ENCODE data around the gene AGBL5.
A peak's percentile ranks its signal among the peaks of the same experiment; 100 is the strongest.

Gene AGBL5

DNA sequence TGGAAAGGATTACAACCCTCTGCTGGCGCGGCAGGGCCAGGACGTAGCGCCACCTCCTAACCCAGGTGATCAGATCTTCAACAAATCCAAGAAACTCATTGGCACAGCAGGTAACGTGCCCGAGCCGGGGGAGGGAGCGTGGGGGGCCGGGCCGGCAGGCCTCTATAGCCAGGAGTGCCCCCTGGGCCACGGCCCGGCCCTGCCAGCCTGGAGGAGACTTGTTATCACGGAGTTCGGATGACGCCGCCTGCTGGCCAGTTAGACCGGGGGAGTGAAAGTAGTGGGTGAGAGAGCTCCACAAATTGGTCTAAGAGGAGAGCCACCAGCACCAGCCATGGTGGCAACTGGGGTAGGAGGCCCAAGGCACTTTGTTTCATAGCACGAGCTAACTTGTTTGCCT, 27.3 kb upstream of the AGBL5 start:
- DNase-seq, result no peak

DNA sequence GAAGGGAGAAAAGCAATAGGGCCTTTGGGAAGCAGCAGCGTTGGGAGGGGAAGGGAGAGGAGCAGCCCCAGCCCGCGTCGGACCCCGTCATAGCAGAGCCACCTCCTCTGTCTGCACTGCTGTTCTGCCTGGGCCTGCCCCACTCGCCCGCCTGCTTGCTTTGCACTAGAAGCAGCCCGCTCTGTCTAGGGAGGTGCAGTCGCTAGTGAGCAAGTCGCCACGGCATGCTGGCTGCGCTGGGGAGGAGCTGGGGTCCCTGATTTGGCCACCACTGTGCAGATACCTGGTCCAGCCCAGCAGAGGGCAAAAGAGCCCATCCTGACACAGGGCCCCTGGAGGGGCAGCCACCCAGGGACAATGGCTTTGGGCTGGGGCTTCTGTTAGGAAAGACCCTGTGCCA, 26.7 kb upstream of the AGBL5 start:
- no peak for DNase-seq

DNA sequence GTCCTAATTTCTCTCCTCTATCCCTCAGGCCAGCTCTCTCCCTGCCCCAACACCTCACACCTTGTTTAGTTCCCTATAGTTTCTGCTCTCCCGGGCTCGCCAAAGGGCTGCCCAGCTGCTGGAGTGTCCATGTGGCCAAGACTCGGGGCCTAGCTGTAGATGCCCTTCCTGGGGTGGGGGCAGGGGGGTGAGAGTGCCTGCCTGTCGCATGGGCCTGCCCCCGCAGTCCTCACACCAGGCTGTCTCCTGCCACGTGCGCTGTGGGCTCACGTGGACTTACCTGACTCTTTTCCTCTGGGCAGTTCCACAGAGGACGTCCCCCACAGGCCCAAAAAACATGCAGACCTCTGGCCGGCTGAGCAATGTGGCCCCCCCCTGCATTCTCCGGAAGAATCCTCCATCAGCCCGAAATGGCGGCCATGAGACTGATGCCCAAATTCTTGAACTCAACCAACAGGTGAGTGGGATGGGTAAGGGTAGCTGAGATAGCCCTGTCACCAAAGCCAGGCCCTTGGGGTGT, 26.1 kb upstream of the AGBL5 start:
- DNase-seq, result no peak

DNA sequence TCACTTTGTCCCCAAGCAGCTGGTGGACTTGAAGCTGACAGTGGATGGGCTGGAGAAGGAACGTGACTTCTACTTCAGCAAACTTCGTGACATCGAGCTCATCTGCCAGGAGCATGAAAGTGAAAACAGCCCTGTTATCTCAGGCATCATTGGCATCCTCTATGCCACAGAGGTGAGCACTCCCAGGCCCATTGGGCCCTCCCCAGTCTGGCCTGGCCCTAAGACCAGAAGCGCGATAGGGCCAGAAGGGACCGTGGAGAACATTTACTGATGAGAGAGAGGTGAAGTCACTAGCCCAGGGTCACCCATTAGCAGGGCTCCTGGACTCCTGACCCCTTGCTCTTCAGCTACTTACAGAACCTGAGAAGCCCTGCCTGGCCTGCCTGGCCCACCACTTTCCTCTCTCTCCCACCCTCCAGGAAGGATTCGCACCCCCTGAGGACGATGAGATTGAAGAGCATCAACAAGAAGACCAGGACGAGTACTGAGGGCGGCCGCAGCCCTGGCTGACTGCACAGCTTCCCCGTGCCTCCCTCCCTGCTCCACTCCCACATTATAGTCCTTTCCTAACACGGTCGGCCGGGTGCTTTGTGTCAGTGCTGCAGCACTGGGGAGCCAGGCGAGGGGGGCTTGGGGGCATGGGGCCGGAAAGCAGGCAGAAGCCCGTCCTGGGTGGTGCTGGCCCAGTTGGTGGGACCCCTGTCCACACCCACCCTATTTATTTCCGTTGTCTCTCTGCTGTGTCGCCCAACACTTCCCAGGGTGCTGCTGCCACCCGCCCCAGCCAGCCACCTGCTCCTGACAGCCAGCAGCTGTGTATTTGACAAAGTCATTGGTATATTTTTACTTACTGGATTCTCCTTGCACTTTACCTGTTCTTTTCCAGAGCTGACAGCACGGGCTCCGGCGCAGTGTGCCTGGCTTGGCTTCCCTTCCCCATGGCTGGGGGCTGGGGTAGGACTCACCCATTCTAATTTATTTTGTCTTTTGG, 25.3 kb upstream of the AGBL5 start:
- DNase-seq, result no peak

DNA sequence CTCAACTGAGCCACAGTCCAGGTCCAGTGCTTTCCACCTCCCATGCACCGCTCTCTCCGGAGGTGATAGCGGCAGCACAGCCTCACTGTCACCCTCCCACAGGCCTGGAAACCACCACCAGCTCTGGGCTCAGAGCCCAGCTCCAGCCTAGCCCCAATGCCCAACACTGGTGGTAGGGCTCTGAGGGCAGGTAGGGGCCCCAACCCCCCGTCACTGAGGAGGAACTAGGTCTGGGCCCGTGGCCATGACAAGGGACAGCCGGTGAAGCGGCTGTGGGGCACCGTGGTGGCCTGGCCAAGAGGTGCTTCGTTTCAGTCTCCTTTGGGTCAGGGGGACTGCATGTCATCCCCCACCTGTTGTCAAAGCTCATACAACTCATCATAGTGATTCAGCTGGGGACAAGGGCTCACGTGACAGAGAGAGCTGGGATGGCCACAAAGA, 24.2 kb upstream of the AGBL5 start:
- DNase-seq, result no peak

DNA sequence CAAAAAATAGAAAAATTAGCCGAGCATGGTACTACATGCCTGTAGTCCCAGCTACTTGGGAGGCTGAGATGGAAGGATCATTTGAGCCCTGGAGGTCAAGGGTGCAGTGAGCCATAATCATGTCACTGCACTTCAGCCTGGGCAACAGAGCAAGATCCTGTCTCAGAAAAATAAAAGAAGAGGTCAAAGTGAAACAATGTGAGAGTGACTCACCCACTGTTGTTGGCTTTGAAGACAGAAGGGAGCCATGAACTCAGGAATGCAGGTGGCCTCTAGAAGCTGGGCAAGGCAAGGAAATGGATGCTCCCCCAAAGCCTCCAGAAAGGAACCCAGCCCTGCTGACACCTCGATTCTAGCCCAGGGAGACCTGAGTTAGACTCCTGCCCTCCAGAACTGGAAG, 22.4 kb upstream of the AGBL5 start:
- no peak for DNase-seq

DNA sequence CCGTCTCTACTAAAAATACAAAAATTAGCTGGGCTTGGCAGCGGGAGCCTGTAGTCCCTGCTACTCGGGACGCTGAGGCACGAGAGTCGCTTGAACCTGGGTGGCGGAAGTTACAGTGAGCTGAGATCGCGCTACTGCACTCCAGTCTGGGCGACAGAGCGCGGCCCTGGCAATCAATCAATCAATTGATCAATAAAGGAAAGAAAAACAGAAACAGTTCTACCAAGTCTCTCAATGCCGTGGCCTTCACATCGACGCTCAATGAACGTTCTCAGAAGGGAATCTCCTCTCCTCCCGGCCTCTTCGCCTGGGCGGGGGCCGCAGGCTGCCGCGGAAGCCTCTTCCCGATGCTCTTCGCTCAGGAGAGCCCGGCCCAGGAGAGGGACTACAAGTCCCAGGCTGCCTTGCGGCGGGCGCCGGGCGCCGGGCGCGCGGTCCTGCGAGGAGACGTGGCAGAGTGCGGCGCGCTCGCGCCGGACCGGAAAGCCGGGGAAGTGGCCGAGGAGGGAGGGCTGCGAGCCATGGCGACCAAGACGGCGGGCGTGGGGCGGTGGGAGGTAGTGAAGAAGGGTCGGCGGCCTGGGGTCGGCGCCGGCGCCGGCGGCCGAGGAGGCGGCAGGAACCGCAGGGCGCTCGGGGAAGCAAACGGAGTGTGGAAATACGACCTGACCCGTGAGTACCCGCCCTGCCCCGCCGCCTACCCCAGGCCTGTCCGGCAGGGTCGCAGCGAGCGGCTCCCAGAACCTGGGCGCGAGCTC, 18.8 kb upstream of the AGBL5 start, which contains the start of gene TMEM214:
TSS of gene TMEM214 (plus strand) at position 471 of the 758 bp plus-strand sequence. CDS start at position 522, 51 bp downstream.
- DNase-seq, result peak; percentile 92

DNA sequence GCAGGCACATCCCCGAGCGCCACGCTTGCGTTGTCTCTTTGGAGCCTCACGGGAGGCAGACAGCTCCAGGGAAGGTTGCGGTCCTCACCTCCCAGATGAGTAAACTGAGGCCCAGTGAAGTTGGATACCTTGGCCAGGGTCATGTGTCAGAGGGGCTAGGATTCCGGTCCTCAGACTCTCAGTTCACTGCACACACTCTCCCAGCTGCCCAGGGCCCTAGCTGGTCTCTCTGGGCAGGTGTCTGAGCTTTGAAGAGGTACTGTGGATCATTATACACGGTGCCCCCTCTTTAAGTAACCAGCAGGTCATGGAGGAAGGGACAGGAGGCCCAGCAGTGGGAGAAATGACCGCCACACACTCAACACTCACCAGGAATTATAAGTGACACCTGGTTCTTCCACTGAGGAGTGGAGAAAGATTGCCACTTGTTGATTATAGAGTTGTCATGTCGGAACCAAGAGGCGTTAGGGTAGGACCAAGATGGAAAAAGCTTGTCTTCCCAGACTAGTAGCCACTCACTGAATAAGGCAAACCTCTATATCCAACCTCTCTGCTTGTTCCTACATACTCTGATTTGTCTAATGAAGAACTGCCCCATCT, 18.1 kb upstream of the AGBL5 start:
- DNase-seq, result no peak

DNA sequence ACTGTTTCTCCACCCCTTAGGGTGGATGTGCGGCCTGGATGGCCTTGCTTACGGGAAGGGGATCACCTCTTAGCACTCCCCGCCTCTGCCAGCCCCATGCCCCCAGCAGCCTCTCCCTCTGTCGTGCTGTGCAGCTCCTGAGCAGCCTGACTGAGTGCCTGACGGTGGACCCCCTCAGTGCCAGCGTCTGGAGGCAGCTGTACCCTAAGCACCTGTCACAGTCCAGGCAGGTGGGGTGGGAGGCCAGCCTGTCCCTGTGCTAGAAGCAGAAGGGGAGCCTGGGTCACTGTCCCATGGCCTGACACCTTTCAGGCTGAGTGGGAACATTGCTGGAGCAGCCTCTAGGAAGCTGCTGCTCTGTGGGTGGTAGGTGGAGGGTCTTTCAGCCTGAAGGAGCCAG, 13.5 kb upstream of the AGBL5 start:
- DNase-seq, result no peak

DNA sequence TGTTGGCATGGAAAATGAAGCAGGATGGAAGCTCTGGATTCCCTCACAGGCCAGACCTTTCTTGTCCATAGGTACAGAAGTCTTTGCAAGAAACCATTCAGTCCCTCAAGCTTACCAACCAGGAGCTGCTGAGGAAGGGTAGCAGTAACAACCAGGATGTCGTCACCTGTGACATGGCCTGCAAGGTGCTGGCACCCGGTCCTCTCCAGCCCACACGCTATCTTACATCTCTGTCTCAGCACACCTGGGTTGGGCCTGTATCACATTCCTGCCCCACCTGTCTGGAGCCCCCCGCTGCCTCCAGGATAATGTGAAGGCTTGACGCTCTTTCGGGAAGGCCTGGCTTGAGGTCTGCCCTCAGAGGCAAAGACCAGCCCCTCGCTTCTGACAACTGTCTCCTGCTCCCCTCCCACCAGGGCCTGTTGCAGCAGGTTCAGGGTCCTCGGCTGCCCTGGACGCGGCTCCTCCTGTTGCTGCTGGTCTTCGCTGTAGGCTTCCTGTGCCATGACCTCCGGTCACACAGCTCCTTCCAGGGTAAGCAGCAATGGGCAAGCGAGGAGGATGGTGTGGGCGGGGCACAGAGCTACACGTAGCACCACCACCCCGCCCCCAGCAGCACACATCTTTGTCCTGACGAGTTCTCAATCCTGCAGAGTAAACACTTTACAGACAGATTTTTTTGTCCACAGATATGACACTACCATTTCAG, 12.7 kb upstream of the AGBL5 start:
- no peak for DNase-seq

DNA sequence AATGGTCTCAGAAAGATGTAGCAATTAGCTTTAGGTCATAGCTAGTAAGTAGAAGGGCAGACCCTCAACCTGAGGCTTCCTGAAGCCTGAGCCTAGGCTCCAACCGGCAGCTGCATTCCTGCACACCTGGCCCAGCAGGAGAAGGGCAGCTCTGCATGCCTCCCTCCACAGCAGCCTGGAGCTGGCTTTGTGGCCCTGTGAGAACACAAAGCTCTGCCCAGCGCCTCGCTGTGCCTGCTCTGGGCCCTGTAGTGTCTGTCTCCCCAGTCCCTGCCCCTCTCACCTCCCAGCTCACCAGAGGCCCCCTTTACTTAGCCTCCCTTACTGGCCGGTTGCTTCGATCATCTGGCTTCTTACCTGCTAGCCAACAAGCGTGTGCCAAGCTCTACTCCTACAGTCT, 12.0 kb upstream of the AGBL5 start:
- no peak for DNase-seq

DNA sequence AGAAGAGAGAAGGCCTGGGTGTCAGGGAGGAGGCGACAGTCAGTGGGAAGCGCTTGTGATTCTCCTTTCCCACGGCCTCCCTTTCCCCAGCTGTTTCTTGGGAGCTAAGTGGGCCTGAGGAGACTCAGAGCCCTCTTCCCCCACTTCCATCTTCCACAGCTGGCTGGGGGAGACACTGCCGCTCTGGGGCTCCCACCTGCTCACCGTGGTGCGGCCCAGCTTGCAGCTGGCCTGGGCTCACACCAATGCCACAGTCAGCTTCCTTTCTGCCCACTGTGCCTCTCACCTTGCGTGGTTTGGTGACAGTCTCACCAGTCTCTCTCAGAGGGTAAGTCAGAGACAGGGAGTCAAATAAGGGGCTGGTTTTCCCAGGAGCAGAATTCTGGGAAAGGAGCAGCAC, 11.6 kb upstream of the AGBL5 start:
- no peak for DNase-seq

DNA sequence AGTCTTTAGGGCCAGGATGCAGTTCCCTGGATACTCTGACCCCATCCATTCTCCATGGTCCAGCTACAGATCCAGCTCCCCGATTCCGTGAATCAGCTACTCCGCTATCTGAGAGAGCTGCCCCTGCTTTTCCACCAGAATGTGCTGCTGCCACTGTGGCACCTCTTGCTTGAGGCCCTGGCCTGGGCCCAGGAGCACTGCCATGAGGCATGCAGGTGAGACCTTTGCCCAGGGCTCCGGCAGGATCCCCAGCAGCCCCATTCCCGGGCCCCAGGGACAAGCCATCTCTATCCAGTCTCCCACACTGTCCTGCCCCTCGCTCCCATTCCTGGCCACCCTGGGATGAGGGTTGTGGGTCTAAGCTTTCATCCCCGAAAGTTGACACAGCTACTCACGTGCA, 11.2 kb upstream of the AGBL5 start:
- no peak for DNase-seq

DNA sequence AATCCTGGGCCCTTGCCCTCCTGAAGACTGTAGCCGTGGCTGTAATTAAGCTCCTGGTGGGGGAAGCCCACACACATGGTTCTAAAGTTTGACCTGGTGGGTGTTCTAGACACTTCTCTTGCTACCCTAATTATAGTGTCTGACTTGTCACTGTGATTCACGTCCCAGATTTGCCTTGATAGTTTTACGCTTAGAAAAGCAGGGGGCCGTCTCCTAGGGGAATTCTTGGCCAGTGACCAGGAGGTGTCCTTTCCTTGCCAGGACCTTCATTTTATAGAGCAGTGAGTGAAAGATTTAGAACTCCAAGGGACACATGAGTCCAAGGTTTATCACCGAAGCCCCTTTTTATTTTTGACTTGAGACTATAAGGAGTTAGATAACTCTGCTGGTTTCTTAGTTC, 9.7 kb upstream of the AGBL5 start:
- no peak for DNase-seq

DNA sequence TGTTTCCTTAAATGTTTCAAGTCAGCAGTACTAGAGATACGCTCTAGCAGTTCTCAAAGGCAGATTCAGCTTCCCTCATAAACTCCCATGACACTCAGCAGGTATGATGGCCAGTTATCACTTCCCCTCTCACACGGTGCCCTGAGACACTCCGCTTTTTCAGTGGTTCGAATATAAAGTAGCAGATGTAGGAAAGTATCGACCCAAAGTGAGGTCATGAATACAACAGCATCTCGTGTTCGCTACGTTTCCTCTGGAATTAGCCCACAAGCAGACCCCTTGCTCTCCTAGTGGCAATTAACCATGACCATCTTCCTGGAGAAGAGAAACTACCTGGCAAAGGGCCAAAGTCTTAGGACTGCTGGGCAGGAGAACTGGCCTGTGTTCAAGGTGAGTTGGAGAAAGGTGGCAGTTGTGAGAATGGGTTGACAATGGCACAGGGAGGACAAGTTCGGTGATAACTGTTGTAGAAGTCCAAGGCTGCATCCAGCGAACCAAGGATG, 9.3 kb upstream of the AGBL5 start:
- DNase-seq, result no peak

DNA sequence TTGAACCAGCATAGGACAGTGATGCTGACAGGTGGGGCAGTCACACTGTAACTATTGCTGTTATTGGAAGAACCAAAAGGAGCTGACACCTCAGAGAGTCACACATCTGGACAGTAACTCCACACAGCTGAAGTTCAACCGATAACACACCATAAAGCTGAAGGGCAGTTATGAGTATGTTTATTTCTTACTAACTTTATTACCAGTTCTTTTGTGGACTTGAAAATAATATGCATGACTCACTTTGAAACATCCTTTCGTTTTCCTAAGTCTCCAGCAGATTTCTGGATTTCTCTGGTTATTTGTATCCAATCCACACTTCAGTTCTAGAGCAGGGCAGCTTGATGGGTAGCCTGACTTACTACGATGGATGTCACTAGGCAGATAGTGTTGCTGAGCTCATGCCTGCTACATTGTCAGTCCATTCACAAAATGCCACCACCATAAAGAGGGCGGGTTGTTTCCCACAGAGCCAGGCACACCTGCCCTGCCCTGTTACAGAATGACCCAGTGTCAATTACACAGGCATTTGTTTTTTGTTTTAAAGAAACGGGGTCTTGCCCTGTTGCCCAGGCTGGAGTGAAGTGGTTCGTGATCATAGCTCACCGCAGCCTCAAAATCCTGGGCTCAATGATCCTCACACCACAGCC, 8.4 kb upstream of the AGBL5 start:
- no peak for DNase-seq

DNA sequence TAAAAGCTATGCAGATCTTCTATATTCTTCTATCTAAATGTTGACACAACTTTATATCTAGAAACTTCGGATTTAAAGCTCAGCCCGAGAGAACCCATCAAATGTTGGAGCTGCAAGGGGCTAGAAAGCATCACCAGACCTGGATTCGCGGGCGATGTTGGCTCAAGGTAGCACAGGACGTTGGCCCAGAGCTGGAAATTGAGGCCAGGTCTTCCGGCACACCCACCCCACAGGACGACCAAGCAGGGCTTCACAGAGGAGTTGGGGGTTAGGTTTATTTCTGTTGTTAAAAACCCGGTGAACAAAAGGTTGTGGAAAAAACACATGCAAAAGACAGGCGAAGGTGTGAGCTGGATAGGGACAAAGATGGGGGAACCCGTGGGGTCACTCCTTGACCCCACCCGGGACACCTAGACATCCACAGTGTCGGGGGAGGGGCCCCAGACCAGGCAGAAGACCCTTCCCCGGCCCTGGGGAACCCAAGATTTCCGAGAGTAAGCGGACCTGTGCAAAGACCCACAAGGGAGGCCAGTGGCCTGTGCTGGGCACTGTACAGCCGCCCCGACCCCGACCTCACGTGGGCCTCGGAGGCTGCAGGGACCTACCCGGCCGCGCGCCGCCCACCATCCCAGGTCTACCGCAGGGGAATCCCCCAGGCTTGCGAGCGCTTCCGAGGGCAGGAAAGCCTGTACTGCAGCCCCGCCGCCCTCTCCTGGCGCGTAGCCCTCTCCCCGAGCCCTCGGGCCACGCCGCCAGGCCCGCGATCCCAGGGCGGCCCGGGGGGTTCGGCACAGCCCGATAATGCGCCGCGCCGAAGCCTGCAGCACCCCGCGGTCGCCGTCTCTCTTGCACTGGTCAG, 1.8 kb upstream of the AGBL5 start:
- no peak for DNase-seq

DNA sequence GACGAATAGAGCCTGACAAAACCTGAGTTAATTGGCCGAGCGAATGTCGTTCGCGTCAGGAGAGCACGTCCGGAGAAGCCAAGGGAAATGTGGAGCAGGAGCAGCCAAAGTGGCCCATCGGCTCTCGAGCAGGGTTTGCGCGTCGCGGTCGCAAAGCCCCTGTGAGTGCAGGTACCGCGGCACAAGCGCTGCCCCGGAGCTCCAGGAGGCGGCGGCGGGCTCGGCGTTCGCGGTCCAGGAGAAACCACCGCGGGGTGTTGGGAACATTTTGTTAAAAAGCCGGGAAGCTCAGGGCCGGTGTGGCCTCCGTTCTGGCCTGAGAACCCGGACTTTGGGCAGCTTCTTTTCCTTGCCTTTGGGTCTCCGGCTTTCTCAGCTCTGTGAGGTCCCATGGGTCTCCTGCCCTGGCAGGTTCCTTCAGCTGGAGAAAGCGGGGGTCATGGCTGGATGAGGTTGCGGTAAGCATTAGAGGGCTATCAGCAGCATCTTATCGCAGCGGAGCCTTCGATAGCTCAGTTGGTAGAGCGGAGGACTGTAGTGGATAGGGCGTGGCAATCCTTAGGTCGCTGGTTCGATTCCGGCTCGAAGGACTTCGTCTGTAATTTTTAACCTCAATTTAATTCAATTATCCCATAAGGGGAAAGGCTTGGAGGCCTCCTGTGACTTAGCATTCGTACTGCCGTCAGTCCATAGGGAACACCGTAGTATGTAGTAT, 1.0 kb upstream of the AGBL5 start:
- DNase-seq, result peak; percentile 96

DNA sequence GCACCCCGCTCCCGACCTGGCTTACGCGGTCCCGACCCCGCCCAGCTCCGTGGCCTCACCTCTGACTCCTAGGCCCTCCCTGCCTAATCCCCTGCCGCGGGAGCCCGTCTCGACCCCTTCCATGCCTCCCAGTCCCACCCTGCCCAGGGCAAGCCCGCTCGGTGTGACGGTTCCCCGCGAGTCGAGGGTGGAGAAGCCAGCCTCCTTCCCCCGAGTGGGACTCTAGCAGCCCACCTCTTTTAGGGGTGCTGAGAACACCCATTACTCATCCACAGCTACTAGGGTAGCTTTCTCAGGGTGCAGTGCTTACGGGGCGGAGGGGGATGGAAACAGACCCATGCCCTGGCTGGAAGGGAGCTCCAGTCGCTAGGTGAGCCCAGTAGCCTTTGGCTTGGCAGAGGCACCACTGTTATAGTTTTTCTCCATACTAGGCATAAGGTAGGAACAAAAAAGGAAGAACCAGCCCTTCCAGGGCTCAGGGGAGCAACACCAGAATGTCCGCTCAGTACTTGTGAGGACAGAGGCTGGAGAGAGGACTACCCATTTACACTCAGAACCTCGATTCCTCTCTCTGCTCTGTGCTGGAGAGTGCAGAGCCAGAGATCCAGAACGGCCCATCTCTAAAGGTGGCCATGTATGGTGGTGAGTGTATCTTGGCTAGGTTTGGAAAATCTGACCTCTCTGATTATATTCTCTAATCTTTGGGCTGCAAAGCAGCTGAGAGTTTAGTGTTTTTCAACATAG, 606 bp downstream of the AGBL5 start:
- DNase-seq, result no peak

Measured in left hindlimb (tissue), 1 donor.